Stimulated activated naive CD8-positive, alpha-beta T cell treated with anti-CD3 and anti-CD28 coated beads, Interleukin-15, Interleukin-2, amounts not matched to agents 100 ng/mL and 50 ng/mL, for 24 hours (primary cell): ENCODE data around the gene ZDHHC5.

Source experiments
- H3K27ac Mint-ChIP-seq: one replicate; pipeline ENCODE4 v1.8.0; 2021; ENCODE audit warnings: mild to moderate bottlenecking, mixed read lengths
- H3K27me3 Mint-ChIP-seq: one replicate; pipeline ENCODE4 v1.8.0; 2021; ENCODE audit warnings: mixed read lengths
- H3K36me3 Mint-ChIP-seq: one replicate; pipeline ENCODE4 v1.8.0; 2021; ENCODE audit warnings: low read depth, mixed read lengths
- H3K4me1 Mint-ChIP-seq: one replicate; pipeline ENCODE4 v1.8.0; 2021; ENCODE audit warnings: low read depth, mixed read lengths
- H3K4me3 Mint-ChIP-seq: one replicate; pipeline ENCODE4 v1.8.0; 2021; ENCODE audit warnings: mild to moderate bottlenecking, mixed read lengths
- H3K9me3 Mint-ChIP-seq: one replicate; pipeline ENCODE4 v1.8.0; 2021; ENCODE audit warnings: mixed read lengths

ZDHHC5 gene

DNA sequence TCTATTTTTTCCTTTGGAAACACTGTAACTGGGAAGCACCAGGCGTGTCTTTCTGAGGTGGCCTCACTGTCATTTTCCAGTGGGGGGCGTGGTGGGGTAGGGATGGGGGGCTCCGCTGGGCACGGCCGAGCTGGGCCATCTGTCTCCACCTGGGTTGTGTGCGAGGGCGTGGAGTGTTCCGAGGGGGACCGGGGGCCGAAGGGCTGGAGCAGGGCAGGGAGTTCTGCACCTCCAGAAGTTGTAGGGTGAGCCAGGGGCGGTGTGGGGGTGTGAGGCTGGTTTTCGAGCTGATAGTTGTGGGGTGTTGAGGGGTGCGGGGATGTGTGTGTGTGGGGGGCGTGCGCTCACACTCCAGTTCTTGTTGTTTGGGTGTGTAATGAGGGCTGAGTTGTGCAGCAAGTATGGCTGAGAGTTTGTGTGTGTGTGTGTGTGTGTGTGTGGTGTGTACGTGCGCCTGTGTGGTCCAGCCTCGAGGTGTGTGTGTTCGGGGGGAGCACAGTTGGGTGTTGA lies 29.0 kb upstream of the ZDHHC5 start:
- H3K27me3 Mint-ChIP-seq, result peaks cover 23% of the 10 kb centered on the region
- peak overlapping the region; percentile 82 for H3K4me3 Mint-ChIP-seq
- no peaks in the 10 kb centered on the region for H3K9me3 Mint-ChIP-seq
- H3K36me3 Mint-ChIP-seq, result no peaks in the 10 kb centered on the region
- peaks cover 17% of the 10 kb centered on the region for H3K4me1 Mint-ChIP-seq
- H3K27ac Mint-ChIP-seq, result peak overlapping the region; percentile 66

DNA sequence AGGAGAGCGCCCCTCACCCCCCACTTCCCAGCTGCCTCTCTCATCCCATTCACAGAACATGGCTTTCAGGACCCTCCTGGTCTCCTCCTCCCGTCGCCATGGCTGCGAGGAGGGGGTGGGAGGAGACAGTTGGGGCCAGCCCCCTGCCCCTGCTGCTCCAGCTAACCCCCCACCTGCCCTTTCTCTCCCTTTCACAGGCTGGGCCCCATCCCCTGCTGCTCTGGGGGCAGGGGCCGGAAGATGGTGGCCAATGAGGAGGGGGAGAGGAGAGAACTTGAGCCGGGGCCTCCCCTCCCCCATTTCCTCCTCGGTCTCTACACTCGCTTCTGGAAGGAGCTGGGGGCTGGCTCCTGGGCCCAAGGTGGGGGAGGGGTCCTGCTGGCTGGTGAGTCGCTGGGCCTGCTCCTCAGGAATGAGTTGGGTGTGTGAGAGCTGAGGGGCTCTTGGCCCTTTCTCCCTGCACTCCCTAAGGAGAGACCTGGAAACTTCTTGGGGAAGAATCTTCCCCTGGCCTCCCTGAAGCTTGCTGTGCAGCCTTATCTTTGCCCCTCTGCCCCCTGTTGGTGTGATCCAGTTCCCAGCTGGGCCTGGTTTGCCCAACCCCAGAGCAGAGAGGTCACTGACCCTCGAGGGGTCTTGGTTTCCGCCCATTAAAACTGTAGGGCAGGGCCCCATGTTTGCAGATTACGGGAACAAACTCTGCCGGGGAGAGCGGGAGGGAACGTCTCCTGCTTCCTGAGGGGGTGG lies 28.4 kb upstream of the ZDHHC5 start:
- H3K4me3 Mint-ChIP-seq, result peak overlapping the region; percentile 82
- H3K36me3 Mint-ChIP-seq, result no peaks in the 10 kb centered on the region
- H3K4me1 Mint-ChIP-seq, result peaks cover 18% of the 10 kb centered on the region
- no peak overlapping the region for H3K27ac Mint-ChIP-seq
- H3K27me3 Mint-ChIP-seq, result peaks cover 19% of the 10 kb centered on the region
- no peaks in the 10 kb centered on the region for H3K9me3 Mint-ChIP-seq

DNA sequence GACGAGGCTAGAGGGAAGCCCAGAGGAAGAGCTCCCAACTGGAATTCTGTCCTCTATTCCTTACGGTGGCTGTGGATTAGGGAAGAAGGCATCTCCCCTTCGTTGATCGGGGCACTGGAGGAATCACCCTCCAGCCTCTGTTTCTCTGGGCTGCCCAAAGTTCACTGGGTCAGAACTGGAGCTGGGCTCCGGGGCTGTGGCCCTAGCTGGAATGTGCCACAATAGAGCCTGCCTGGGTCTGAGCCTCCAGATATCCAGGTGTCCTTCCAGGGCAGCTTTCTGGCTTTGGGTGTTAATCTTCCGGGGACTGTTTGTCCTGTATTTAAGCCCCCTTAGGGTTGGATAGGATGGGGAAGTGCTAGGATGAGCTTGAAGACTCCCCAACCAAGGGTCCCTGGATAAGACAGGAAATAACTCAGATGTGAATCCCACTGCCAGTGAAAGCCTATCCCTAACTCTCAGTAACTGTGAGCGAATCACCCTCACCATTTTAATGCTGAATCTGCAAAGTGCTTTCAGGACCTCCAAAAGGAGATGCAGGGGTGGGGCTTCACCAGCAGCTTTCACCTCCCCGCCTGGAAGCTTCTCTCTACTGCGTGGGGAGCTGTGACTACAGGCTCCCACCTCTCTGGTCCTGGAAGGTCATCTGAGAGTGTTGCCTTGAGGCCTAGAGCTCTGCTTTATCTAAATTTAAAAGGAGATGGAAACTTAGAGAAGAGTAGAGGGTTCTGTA lies 27.7 kb upstream of the ZDHHC5 start:
- Mint-ChIP-seq H3K36me3 (no peaks in the 10 kb centered on the region), H3K9me3 (no peaks in the 10 kb centered on the region), H3K27ac (no peak overlapping the region), H3K4me1 (peaks cover 24% of the 10 kb centered on the region), H3K27me3 (peaks cover 25% of the 10 kb centered on the region), H3K4me3 (no peak overlapping the region)

DNA sequence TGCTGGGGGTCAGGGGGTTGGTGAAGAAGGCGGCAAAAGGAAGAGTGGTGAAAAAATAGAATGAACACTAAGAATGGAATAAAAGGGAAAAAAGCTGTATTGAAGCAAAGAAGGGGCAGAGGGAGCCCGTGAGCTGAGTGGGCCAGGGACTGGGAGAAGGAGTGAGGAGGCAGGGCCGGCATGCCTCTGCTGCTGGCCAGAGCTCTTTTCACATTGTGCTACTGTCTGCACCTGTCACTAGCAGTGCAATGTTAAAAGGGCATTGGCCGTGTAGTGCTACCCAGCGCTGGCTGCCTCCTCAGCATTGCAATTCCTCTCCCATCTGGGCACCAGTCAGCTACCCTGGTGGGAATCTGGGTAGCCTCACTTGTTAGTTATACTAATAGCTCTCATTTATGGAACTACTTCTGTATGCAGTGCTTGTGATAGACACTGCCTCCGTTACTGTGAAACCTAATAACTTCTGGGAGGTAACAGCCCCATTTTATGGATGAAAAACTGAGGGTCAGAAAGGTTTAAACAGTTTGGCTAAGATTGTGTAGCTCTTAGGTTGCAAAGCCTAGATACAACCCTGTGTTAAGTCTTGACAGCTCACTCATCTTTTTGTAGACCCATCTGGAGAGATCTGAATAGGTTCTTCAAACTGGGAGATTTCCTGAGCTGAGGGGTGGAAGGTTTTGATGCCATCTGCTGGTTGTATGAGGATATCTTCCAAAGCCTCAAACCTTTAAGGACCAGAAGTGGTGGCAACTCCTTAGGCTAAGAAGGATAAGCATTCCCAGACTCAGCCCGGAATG lies 26.7 kb upstream of the ZDHHC5 start:
- Mint-ChIP-seq H3K4me1 (peaks cover 29% of the 10 kb centered on the region), H3K27me3 (peaks cover 35% of the 10 kb centered on the region), H3K4me3 (no peak overlapping the region), H3K36me3 (no peaks in the 10 kb centered on the region), H3K27ac (no peak overlapping the region), H3K9me3 (no peaks in the 10 kb centered on the region)

DNA sequence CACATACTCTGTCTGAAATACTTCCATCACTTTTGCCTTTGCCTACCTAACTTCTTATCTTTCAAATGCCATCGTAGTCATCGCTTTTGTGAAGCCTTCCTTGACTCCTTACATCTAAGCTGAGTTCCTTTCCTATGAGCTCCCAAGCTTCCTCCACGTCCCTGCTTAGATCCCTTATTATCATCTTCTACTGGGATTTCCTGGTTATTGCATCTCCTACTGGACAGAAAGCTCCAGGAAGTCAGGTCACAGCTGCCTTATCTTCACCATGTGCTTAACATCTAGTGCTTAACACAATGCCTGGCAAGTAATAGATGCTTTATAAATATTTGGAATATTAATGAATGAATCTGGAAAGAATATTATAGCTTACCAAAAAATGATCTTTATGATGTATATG lies 24.1 kb upstream of the ZDHHC5 start:
- Mint-ChIP-seq H3K4me1 (peaks cover 45% of the 10 kb centered on the region), H3K27ac (no peak overlapping the region), H3K27me3 (peaks cover 45% of the 10 kb centered on the region), H3K4me3 (no peak overlapping the region), H3K36me3 (no peaks in the 10 kb centered on the region), H3K9me3 (no peaks in the 10 kb centered on the region)

DNA sequence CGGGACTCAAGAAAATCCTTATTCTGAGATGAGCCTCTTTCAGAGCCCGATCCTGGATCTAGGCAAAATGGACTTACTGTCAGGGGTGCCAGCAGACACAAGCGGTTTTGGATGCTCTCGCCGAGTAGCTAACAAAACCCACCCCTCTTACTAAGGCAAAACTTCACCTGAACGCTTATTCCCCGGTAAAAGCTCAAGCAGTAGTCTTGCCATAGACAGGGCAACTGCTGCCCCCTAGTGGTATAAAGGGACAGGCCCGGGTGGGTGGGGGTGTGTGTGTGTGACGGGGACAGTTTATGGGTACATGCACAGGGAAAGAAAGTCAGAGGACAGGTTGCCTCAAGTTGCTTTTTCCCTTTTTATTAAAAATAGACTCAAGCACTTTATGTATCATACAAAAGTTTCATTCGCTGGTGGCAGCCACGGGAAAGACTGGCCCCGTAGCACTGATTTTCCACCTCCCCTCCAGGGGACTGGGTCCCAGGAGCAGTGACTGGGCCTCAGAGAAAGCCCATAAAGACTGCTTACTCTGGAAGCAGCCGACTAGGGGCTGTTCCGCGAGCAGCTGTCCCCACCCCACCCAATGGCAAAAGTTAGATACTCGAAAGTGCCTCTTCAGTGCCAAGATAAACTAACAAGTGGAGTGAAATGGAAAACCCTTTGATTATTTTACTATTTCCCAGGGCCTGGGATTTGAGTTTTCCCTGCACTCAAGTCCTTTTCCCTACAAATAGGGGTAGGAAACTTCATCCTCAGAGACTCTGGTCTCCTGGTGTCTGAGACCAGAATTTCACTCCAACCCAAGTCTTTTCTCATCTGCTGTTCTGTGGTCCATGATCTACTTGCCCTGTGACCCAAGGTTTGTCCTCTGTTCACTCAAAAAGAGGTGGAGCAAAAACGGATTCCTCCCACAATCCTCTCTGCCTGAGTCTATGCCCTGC lies 22.9 kb upstream of the ZDHHC5 start:
- H3K9me3 Mint-ChIP-seq, result no peaks in the 10 kb centered on the region
- H3K36me3 Mint-ChIP-seq, result no peaks in the 10 kb centered on the region
- no peak overlapping the region for H3K4me3 Mint-ChIP-seq
- H3K27ac Mint-ChIP-seq, result no peak overlapping the region
- peaks cover 50% of the 10 kb centered on the region for H3K4me1 Mint-ChIP-seq
- H3K27me3 Mint-ChIP-seq, result peaks cover 46% of the 10 kb centered on the region

DNA sequence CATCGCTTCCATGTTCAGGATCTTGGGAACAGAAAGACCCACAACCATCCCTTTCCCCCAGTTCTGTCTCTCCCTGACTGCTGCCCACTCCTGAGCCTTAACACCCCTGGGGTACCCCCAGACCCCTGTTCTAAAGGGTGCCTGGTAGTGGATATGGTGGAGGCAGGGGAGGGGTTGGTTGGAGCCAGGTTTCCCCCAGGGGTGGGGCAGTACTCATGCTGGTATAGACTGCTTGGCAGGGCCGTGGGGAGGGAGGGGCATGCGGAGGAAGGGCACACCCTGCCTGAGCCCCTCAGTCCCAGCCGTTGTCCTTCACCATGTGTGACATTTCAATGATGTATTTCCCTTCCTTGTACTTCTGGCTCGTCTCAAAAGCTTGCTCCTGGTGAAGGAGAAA lies 22.2 kb upstream of the ZDHHC5 start:
- H3K4me1 Mint-ChIP-seq, result peaks cover 52% of the 10 kb centered on the region
- no peaks in the 10 kb centered on the region for H3K9me3 Mint-ChIP-seq
- no peak overlapping the region for H3K27ac Mint-ChIP-seq
- no peak overlapping the region for H3K4me3 Mint-ChIP-seq
- H3K36me3 Mint-ChIP-seq, result no peaks in the 10 kb centered on the region
- peaks cover 46% of the 10 kb centered on the region for H3K27me3 Mint-ChIP-seq

DNA sequence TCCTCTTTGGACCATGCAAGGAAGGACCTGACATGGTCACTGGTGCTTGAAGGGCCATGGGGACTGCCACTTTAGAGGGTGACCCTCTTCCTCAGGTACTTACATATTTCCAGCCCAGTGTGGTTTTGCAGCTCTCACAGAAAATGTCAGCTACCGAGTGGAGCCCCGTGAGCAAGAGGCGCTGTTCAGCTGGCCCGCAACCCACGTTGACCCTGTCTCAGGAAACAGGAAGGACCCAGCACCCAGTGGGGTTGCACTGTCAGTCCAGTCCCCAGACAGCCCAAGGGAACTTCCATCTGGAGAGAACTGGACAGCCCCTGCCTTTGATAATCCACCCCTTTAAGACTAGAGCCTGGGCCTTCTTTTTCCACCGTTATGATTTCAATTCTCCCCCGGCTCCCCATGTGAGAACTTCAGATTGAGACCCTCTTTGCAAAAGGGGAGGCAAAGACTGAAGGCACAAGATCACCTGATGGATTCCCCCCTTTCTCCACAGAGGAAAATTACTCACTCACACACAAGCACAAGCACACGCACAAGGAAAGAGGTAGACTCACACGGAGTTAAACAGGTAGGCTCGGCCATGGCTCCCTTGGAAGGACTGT lies 21.6 kb upstream of the ZDHHC5 start:
- Mint-ChIP-seq H3K36me3 (no peaks in the 10 kb centered on the region), H3K4me3 (no peak overlapping the region), H3K27ac (no peak overlapping the region), H3K27me3 (peaks cover 46% of the 10 kb centered on the region), H3K9me3 (no peaks in the 10 kb centered on the region), H3K4me1 (peaks cover 52% of the 10 kb centered on the region)

DNA sequence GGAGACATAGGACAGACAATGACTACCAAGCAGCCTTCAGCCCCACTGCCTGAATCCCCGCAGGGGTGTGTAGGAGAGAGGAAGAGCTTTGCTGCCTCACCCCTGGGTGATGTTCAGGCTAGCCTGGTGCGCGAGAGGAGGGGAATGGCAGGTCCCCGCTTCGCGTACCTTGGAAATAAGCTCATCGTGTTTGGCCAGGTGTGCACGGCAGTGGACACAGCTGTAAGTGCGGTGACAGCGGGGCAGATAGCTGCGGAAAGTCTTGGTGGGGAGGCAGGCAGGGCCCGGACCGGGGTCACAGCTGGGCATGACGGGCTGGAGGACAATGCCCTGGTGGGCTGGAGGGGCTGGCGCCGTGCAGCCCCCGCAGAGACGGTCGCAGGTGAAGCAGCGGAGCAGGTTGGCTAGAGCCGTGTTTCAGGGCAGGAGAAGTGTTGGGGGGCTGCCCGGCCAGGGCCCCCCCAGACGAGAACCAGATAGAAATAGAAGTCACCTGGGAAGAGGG lies 21.1 kb upstream of the ZDHHC5 start:
- no peaks in the 10 kb centered on the region for H3K9me3 Mint-ChIP-seq
- no peak overlapping the region for H3K27ac Mint-ChIP-seq
- no peaks in the 10 kb centered on the region for H3K36me3 Mint-ChIP-seq
- peaks cover 46% of the 10 kb centered on the region for H3K27me3 Mint-ChIP-seq
- H3K4me1 Mint-ChIP-seq, result peaks cover 52% of the 10 kb centered on the region
- peak overlapping the region; percentile 8 for H3K4me3 Mint-ChIP-seq

DNA sequence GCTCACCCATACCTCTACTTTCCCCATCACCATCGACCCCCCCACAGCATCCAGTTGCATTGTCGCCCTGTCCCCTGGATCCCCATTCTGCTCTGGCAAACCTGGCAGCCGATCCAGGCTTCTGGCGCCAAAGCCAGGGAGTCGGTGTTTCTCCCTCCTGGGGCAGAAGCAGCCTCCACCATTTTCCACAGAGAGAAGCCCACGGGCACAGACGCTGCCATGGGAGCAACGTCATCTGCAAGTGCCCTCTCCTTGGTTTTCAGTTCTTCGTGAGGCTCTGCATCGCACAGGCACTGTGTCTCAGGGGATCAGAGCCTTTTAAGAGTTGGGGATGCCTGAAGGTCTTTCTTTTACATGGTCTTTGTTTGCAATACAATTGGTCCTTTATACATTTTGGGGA lies 20.5 kb upstream of the ZDHHC5 start:
- H3K27me3 Mint-ChIP-seq, result peaks cover 46% of the 10 kb centered on the region
- H3K9me3 Mint-ChIP-seq, result no peaks in the 10 kb centered on the region
- H3K4me3 Mint-ChIP-seq, result no peak overlapping the region
- H3K4me1 Mint-ChIP-seq, result peaks cover 52% of the 10 kb centered on the region
- no peak overlapping the region for H3K27ac Mint-ChIP-seq
- no peaks in the 10 kb centered on the region for H3K36me3 Mint-ChIP-seq

DNA sequence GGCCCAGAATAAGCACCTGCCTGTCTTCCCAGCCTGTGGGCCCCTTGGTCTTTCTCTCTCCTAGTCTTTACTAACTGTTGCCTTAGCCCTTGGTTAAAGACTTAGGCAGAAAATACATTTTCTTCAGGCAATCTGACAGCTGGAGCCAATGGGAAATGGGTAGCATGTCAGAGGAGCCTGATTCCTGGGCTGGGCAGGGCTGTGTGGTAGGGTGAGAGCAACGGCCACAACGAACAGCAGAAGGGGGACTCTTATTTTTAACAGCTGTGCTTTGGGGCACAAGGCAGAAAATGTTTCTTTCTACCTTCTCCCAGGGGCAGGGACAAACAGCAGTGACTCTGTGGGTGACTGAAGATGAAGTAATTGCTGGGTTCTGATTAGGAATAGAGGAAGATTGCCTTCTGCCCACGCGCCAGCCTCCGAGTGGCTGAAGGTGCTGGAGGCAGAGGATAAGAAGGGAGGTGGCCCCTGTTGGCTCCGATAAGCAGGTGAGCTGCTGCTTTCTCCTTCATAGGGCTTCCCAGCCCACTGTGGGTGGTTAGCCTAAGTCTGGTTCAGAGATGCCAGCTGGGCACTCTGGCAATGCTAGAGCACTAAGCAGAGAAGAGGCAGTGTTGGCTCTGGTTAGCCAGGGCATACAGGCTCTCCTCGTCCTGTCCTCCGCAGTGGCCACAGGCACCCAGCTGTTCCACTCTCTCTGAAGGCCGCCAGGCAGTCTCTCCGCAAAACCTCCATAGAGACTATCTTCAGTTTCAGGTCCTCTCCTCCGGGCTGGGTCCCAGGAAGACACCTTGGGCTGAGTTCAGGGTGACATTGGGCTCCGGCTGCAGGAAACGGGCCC lies 19.7 kb upstream of the ZDHHC5 start:
- H3K36me3 Mint-ChIP-seq, result no peaks in the 10 kb centered on the region
- H3K9me3 Mint-ChIP-seq, result no peaks in the 10 kb centered on the region
- H3K4me3 Mint-ChIP-seq, result peak overlapping the region; percentile 74
- H3K27ac Mint-ChIP-seq, result no peak overlapping the region
- peaks cover 46% of the 10 kb centered on the region for H3K27me3 Mint-ChIP-seq
- peaks cover 61% of the 10 kb centered on the region for H3K4me1 Mint-ChIP-seq

DNA sequence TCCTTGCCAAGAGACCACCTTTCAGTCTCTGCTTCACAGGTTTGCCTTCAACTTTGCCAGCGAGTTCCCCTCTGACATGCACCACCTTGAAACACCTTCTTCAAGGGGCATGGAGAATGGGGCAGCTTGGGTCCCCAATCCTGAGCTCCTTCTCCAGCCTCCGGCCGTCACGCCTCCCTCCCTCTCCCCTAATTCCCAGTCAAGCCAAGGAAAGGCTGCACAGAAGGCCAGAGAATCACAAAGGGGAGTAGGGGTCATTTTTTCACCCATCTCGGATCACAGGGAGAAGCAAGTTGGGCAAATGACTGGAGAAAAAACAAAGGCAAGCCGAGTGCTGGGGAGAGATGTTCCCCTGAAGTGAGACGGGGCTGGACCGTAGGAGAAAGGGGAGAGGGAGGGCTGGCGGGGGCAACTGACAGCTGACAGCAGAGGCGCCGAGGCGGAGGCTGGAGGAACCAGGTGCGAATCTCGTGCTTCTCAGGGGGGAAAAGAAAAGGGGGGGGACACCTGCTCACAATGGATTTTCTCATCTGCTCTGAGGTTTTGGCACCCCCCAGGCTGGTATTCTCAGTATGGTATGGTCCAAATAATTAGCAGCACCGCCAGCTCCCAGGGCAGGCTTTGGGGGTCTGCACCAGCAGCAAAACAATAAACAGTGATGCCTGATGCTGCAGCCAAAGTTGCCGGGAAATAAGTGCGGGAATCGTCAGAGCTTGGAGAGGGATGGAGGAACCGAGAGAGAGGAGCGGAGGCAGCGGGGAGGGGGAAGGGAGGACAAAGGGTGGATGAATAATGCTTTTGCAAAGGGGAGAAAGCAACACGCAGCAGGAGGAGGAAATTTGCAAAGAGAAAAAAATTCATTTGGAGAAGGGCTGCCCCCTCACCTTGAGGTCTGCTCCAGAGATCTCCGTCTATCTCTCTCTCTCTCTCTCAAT lies 18.8 kb upstream of the ZDHHC5 start:
- Mint-ChIP-seq H3K27ac (peak overlapping the region; percentile 55), H3K4me3 (peak overlapping the region; percentile 74), H3K27me3 (peaks cover 46% of the 10 kb centered on the region), H3K36me3 (no peaks in the 10 kb centered on the region), H3K4me1 (peaks cover 63% of the 10 kb centered on the region), H3K9me3 (no peaks in the 10 kb centered on the region)
